ENCODE measurements around the gene REV1.

DNA sequence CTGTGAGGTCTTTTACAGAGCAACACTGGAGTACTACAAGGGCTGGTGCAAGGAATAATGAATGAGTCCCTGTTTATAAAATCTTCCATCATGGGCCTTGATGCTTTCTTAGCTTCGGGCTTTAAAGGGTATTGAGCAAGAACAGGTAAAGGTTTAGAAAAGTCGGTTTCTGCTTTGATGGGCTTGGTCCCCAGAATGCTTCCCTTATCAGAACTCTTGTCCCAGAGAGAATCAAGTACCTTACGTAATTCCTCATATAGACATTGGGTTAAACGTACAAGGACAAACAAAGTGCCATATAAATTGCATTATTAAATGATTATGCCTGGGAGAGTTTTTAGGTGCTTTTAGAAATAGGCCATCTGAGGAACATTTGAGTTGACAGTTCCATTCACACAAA lies 24.5 kb upstream of the REV1 start:
- TF ChIP-seq EZH2 (IDR thresholded peaks at IDR 0.05; ENCODE audit: insufficient read depth, poor library complexity, severe bottlenecking): no peak
- no peak for TF ChIP-seq EZH2phosphoT487 (IDR thresholded peaks at IDR 0.05; ENCODE audit: insufficient read depth, low read depth)

Data from GM23248 (cell line).